SK-N-SH (cell line): ENCODE data around the gene WDR46.

Experiments used
- CTCF ChIP-seq: fragments of 200-600 bp; sonication (generic); IDR thresholded peaks from 2 replicates; pipeline ENCODE4 v1.6.1; 2017; ENCODE audit warnings: antibody characterized with exemption, mild to moderate bottlenecking, moderate library complexity
- IRF3 ChIP-seq: fragments of 150-350 bp; IDR thresholded peaks from 2 replicates; pipeline ENCODE4 v1.6.1; 2016; ENCODE audit warnings: mild to moderate bottlenecking, low read depth, low read length
- POLR2AphosphoS5 ChIP-seq: IDR thresholded peaks from 2 replicates; pipeline ENCODE4 v1.6.1; 2012; ENCODE audit warnings: low read depth, low read length
- REST ChIP-seq: IDR thresholded peaks from 2 replicates; pipeline ENCODE4 v1.6.1; 2012; ENCODE audit warnings: mild to moderate bottlenecking, low read depth, low read length, moderate library complexity
- YY1 ChIP-seq: IDR thresholded peaks from 2 replicates; pipeline ENCODE4 v1.4.0; 2012; ENCODE audit warnings: low read depth, mild to moderate bottlenecking

GRCh38 chr6:33259032-33259431 is 30.0 kb downstream of the WDR46 start:
- TF ChIP-seq REST (no peak), YY1 (no peak), IRF3 (no peak), POLR2AphosphoS5 (no peak), CTCF (no peak)
